ENCODE data around the gene MIA.
"Not testable (repeated sequence)": the region's sequence is repeated elsewhere in the genome, so short reads cannot be mapped to it uniquely, and the experiment has no call there.

The MIA gene

GRCh38 chr19:40815223-40815622 is 39.9 kb downstream of the MIA start:
- no peak overlapping the region for H3K27ac ChIP-seq
- H3K9me3 ChIP-seq: no peaks in the 10 kb centered on the region
- H3K27me3 ChIP-seq: peaks cover 26% of the 10 kb centered on the region
- H4K20me1 ChIP-seq: peaks cover 33% of the 10 kb centered on the region
- no peak overlapping the region for H3K4me3 ChIP-seq
- H3K4me1 ChIP-seq: peaks cover 37% of the 10 kb centered on the region
- no peak overlapping the region for H3K9ac ChIP-seq
- H3K4me2 ChIP-seq: no peak overlapping the region
- TF ChIP-seq Cebpa-rat (IDR thresholded peaks at IDR 0.05): no peak
- 0 out of 2 replicates have a peak, but pooled peaks cover under 1% of the 10 kb centered on the region for H3K36me3 ChIP-seq

GRCh38 chr19:40818480-40819399 is 43.4 kb downstream of the MIA start:
- peak overlapping the region; percentile 27; the same call in 1 of the 2 replicates for H3K4me3 ChIP-seq
- H3K4me2 ChIP-seq: peak overlapping the region; percentile 78
- H3K9me3 ChIP-seq, H3K27ac ChIP-seq, H3K36me3 ChIP-seq, H3K9ac ChIP-seq, H3K27me3 ChIP-seq, H4K20me1 ChIP-seq: not testable (repeated sequence)
- H3K4me1 ChIP-seq: peaks cover 36% of the 10 kb centered on the region

- H3K9me3 ChIP-seq, H4K20me1 ChIP-seq, H3K27ac ChIP-seq, H3K9ac ChIP-seq, H3K4me3 ChIP-seq, H3K36me3 ChIP-seq, H3K27me3 ChIP-seq: not testable (repeated sequence)
- Histone ChIP-seq H3K4me1 (peaks cover 40% of the 10 kb centered on the region), H3K4me2 (peak overlapping the region; percentile 48)
Measured at GRCh38 chr19:40819479-40820234, 44.3 kb downstream of the MIA start.

GRCh38 chr19:40822161-40822560 is 46.8 kb downstream of the MIA start:
- H4K20me1 ChIP-seq: no peaks in the 10 kb centered on the region
- H3K36me3 ChIP-seq: peaks cover 6% of the 10 kb centered on the region; the same call in 1 of the 2 replicates
- peaks cover 40% of the 10 kb centered on the region for H3K4me1 ChIP-seq
- H3K4me2 ChIP-seq: peak overlapping the region; percentile 57; the same call in 1 of the 2 replicates
- H3K9me3 ChIP-seq: no peaks in the 10 kb centered on the region
- H3K9ac ChIP-seq: no peak overlapping the region
- no peak overlapping the region for H3K4me3 ChIP-seq
- no peaks in the 10 kb centered on the region for H3K27me3 ChIP-seq
- no peak overlapping the region for H3K27ac ChIP-seq
- no peak for TF ChIP-seq Cebpa-rat (IDR thresholded peaks at IDR 0.05)

GRCh38 chr19:40822704-40823553 is 47.6 kb downstream of the MIA start:
- H4K20me1 ChIP-seq, H3K9ac ChIP-seq, H3K27me3 ChIP-seq, H3K4me3 ChIP-seq, H3K9me3 ChIP-seq: not testable (repeated sequence)
- H3K27ac ChIP-seq: peak overlapping the region; percentile 35; the same call in 1 of the 2 replicates
- H3K4me1 ChIP-seq: peaks cover 37% of the 10 kb centered on the region
- peak overlapping the region; percentile 57 for H3K4me2 ChIP-seq
- peaks cover 14% of the 10 kb centered on the region; the same call in 1 of the 2 replicates for H3K36me3 ChIP-seq

- Histone ChIP-seq H3K4me1 (peaks cover 19% of the 10 kb centered on the region), H3K36me3 (peaks cover 26% of the 10 kb centered on the region; the same call in 1 of the 2 replicates)
- not testable (repeated sequence) for H3K4me2 ChIP-seq, H3K27ac ChIP-seq, H3K9ac ChIP-seq, H3K27me3 ChIP-seq, H4K20me1 ChIP-seq, H3K4me3 ChIP-seq, H3K9me3 ChIP-seq
Measured at GRCh38 chr19:40824916-40825315, 49.6 kb downstream of the MIA start.

- H3K27ac ChIP-seq, H4K20me1 ChIP-seq, H3K9ac ChIP-seq, H3K9me3 ChIP-seq, H3K4me3 ChIP-seq, H3K4me2 ChIP-seq, H3K27me3 ChIP-seq: not testable (repeated sequence)
- H3K4me1 ChIP-seq: peaks cover 19% of the 10 kb centered on the region
- H3K36me3 ChIP-seq: peaks cover 26% of the 10 kb centered on the region; the same call in 1 of the 2 replicates
Measured at GRCh38 chr19:40825460-40826095, 50.3 kb downstream of the MIA start.

- H3K9me3 ChIP-seq, H3K9ac ChIP-seq, H3K27ac ChIP-seq, H4K20me1 ChIP-seq, H3K4me3 ChIP-seq, H3K4me2 ChIP-seq, H3K27me3 ChIP-seq: not testable (repeated sequence)
- H3K36me3 ChIP-seq: peaks cover 26% of the 10 kb centered on the region; the same call in 1 of the 2 replicates
- peaks cover 19% of the 10 kb centered on the region for H3K4me1 ChIP-seq
Measured at GRCh38 chr19:40826312-40826698, 51.0 kb downstream of the MIA start.

GRCh38 chr19:40826699-40827385 is 51.5 kb downstream of the MIA start:
- H3K9ac ChIP-seq, H3K4me2 ChIP-seq, H3K27ac ChIP-seq, H3K9me3 ChIP-seq, H3K27me3 ChIP-seq, H4K20me1 ChIP-seq, H3K4me3 ChIP-seq: not testable (repeated sequence)
- peaks cover 19% of the 10 kb centered on the region for H3K4me1 ChIP-seq
- peaks cover 26% of the 10 kb centered on the region; the same call in 1 of the 2 replicates for H3K36me3 ChIP-seq

All from BLaER1 (cell line).